HepG2 (cell line): Measurements from ENCODE around the gene BTRC. TPM values are rescaled to one million over a fixed set of nuclear protein-coding genes. Genes with fewer than 3 reads are reported as not detected.

ENCODE experiments used
- ATAC-seq: fragments of 200-7000 bp; cut with Tn5 transposase; 3 replicates; pipeline ENCODE4 v1.9.1; 2020; ENCODE audit warnings: mild to moderate bottlenecking, moderate library complexity
- BruUV-seq: library from RNA; stranded (reverse); fragments of 400-500 nt; replicated peaks from 2 replicates; lab custom pipeline; 2021; lab: Mats Ljungman, UMichigan
- CTCF ChIA-PET: fragments of 300-600 bp; formaldehyde crosslinking; extraction: SDS; loops from one replicate; lab custom pipeline; 2021; ENCODE audit warnings: low total read pairs, inconsistent platforms, low intra/inter-chr PET ratio; lab: Yijun Ruan, JAX
- POLR2A ChIA-PET: fragments of 350-600 bp; sonication (Branson Sonifier 250); formaldehyde crosslinking; loops from one replicate; lab custom pipeline; 2020; ENCODE audit warnings: antibody characterized with exemption, inconsistent platforms; lab: Yijun Ruan, JAX
- DNase-seq: peaks from one replicate; pipeline ENCODE4 v3.0.0-alpha.2; 2015; ENCODE audit warnings: low spot score
- FAIRE-seq: peaks from 3 replicates; lab custom pipeline; 2011; peaks lifted over from hg19 to GRCh38; lab: Jason Lieb, UNC
- H2AFZ ChIP-seq: one replicate; pipeline ENCODE4 v1.6.1; 2011; ENCODE audit warnings: low read length, inconsistent platforms
- H3K27ac ChIP-seq: fragments of 300-600 bp; 3 replicates; pipeline ENCODE4 v1.8.0; 2011; ENCODE audit warnings: mixed run types, mild to moderate bottlenecking, mixed read lengths, low read length, inconsistent platforms; ENCODE audit not compliant: insufficient read depth; ENCODE audit errors: extremely low read length
- H3K27me3 ChIP-seq, 2 experiments: fragments of 200-600 bp in 1 of 2; 2 replicates in 1 of 2; 3 replicates in 1 of 2; pipeline versions ENCODE4 v1.6.0 to v1.8.0; 2011; ENCODE audit warnings: low read length in 2 of 2, mild to moderate bottlenecking in 2 of 2, moderate library complexity in 2 of 2, inconsistent platforms in 1 of 2; ENCODE audit not compliant: insufficient read depth in 2 of 2, control insufficient read depth in 1 of 2
- H3K36me3 ChIP-seq, 2 experiments: fragments of 200-600 bp in 1 of 2; replicated peaks in 1 of 2; 2 replicates in 1 of 2; 3 replicates in 1 of 2; pipeline versions ENCODE4 v1.5.1 to v1.8.0; 2011; ENCODE audit warnings: low read length in 2 of 2, inconsistent platforms in 1 of 2; ENCODE audit not compliant: insufficient read depth in 2 of 2, control insufficient read depth in 1 of 2
- H3K4me1 ChIP-seq: 2 replicates; pipeline ENCODE4 v1.5.1; 2012; ENCODE audit warnings: low read length, inconsistent platforms; ENCODE audit not compliant: insufficient read depth
- H3K4me2 ChIP-seq: 2 replicates; pipeline ENCODE4 v1.6.0; 2011; ENCODE audit warnings: low read depth, low read length, inconsistent platforms
- H3K4me3 ChIP-seq, 3 experiments: fragments of 200-600 bp in 1 of 3; sonication (generic), shearing (Covaris generic) in 1 of 3; replicated peaks in 1 of 3; 2 replicates each; pipeline ENCODE4 v1.5.1; 2011 to 2016; ENCODE audit warnings: low read length in 3 of 3, inconsistent platforms in 2 of 3, low read depth in 2 of 3, mild to moderate bottlenecking in 2 of 3, control low read depth in 1 of 3, mixed read lengths in 1 of 3; ENCODE audit not compliant: insufficient read depth in 1 of 3
- H3K79me2 ChIP-seq: one replicate; pipeline ENCODE4 v1.6.1; 2011; ENCODE audit warnings: low read length, inconsistent platforms; ENCODE audit not compliant: insufficient read depth
- H3K9ac ChIP-seq: 2 replicates; pipeline ENCODE4 v1.6.0; 2011; ENCODE audit warnings: mild to moderate bottlenecking, low read depth, low read length, inconsistent platforms; ENCODE audit not compliant: insufficient read depth
- H3K9me3 ChIP-seq: 2 replicates; pipeline ENCODE4 v1.5.1; 2012; ENCODE audit warnings: mild to moderate bottlenecking, low read length
- H4K20me1 ChIP-seq: 2 replicates; pipeline ENCODE4 v1.6.0; 2011; ENCODE audit warnings: inconsistent platforms, mild to moderate bottlenecking, low read length, moderate library complexity; ENCODE audit not compliant: insufficient read depth
- ARID4A ChIP-seq: sonication (generic); formaldehyde crosslinking; IDR thresholded peaks from 2 replicates; pipeline ENCODE4 v1.5.0; 2020; ENCODE audit warnings: mild to moderate bottlenecking, missing genetic modification reagents, borderline replicate concordance
- CCDC6 ChIP-seq: sonication (generic); formaldehyde crosslinking; IDR thresholded peaks from 2 replicates; pipeline ENCODE4 v1.8.1; 2022; ENCODE audit warnings: mild to moderate bottlenecking, missing genetic modification reagents, moderate library complexity
- ETV5 ChIP-seq: IDR thresholded peaks from 2 replicates; pipeline ENCODE4 v1.6.1; 2018; ENCODE audit warnings: missing biosample characterization, missing genetic modification reagents, inconsistent platforms, borderline replicate concordance
- SETDB1 ChIP-seq: sonication (generic); formaldehyde crosslinking; IDR thresholded peaks from 2 replicates; pipeline ENCODE4 v1.5.1; 2020; ENCODE audit warnings: missing genetic modification reagents, mild to moderate bottlenecking, borderline replicate concordance
- ZNF609 ChIP-seq: sonication (generic); formaldehyde crosslinking; IDR thresholded peaks from 2 replicates; pipeline ENCODE4 v1.4.0; 2020; ENCODE audit warnings: mild to moderate bottlenecking, missing genetic modification reagents, borderline replicate concordance
- ZNF629 ChIP-seq: sonication (generic); formaldehyde crosslinking; conservative IDR thresholded peaks from 2 replicates; pipeline ENCODE4 v1.5.0; 2020; ENCODE audit warnings: missing genetic modification reagents
- ZXDC ChIP-seq: sonication (generic); formaldehyde crosslinking; IDR thresholded peaks from 2 replicates; pipeline ENCODE4 v1.5.0; 2020; ENCODE audit warnings: mild to moderate bottlenecking, missing genetic modification reagents
- WGBS: methylation state at CpG from one replicate; pipeline ENCODE4 v1.1.6; 2017; ENCODE audit warnings: low lambda C conversion rate; 5-methylcytosine and 5-hydroxymethylcytosine counted together
- in situ Hi-C: cut with HindIII; loops from 2 replicates; pipeline ENCODE4 v1.10.0; 2017; ENCODE audit warnings: low pct_unique_long_range_greater_than_20kb; ENCODE audit not compliant: extremely low pct_ligation_motif_present
- intact Hi-C: fragments of 100-400 bp; cut with micrococcal nuclease; formaldehyde crosslinking; loops from one replicate; pipeline ENCODE4 v1.10.0; 2022; ENCODE audit not compliant: unreplicated experiment
- polyA plus RNA-seq, 8 experiments: library from polyadenylated mRNA; depleted of rRNA in 3 of 8; stranded (reverse) in 7 of 8; unstranded in 1 of 8; fragments of >200 nt; fragmentation: Illumina TruSeq in 4 of 8; extraction: Trizol in 4 of 8; gene quantifications; 2 replicates each; pipeline versions ENCODE4 v1.2.1 to v1.2.3, GENCODE V29; 2011 to 2016; ENCODE audit warnings: low read depth in 4 of 8, missing spikeins in 1 of 8, mixed read lengths in 1 of 8; ENCODE audit not compliant: insufficient read depth in 1 of 8
- total RNA-seq, 5 experiments: library from RNA; depleted of rRNA; stranded (reverse); fragments of >200 nt; fragmentation: Illumina TruSeq; extraction: Trizol; gene quantifications; 2 replicates each; pipeline ENCODE4 v1.2.3, GENCODE V29; 2016; ENCODE audit warnings: low read depth in 1 of 5

BTRC gene
- total and polyA plus RNA-seq, 2 of the 13 experiments (the other 11 are each of a cell fraction or from before 2014, with no cell fraction given): 12.0 to 14.4 TPM

GRCh38 chr10:101570428-101571270 lies 216.7 kb downstream of the BTRC start (continued):
- TF ChIP-seq ARID4A (CRISPR knock-in tag) (0 out of 2 replicates have a peak, but pooled peaks have one; percentile 27), CCDC6 (no peak)

- Histone ChIP-seq H3K27ac (no peak overlapping the region), H3K79me2 (no peaks in the 10 kb centered on the region), H3K9me3 (no peaks in the 10 kb centered on the region), H2AFZ (no peak overlapping the region), H3K4me1 (peaks cover 37% of the 10 kb centered on the region), H4K20me1 (no peaks in the 10 kb centered on the region), H3K9ac (peak overlapping the region; percentile 60; the same call in 1 of the 2 replicates), H3K4me3 (peak overlapping the region in 1 of 3 experiments; percentile 85; a peak in 1 of 6 replicates), H3K4me2 (peak overlapping the region; percentile 100), H3K36me3 (no peaks in the 10 kb centered on the region), H3K27me3 (peaks cover 0 to 36% of the 10 kb centered on the region in 2 experiments; a peak in 4 of 5 replicates)
- DNase-seq (no peak), FAIRE-seq (no peak), ATAC-seq (no peak)
- ChIA-PET POLR2A (interaction anchor here (0.7 to 2.3 kb wide), 2 partner anchors 10 to 16 kb away, joined by 3 to 10 read pairs; partner anchors contain the start of genes DPCD and POLL), CTCF (no interaction called here)
- intact Hi-C loops (loop anchor here (5.0 kb wide), 1 partner anchor 279 kb away; no protein-coding TSS in a partner anchor), in situ Hi-C loops (loop anchor here (5.0 kb wide), 1 partner anchor 279 kb away; no protein-coding TSS in a partner anchor)
- WGBS: 51% methylated on average over 7 of the region's 8 CpGs
- BruUV-seq: no TSS peak
- no peak for TF ChIP-seq ZXDC (CRISPR knock-in tag)
- no peak for TF ChIP-seq ETV5 (CRISPR knock-in tag)
- peak; percentile 76 for TF ChIP-seq ZNF629 (CRISPR knock-in tag)
- no peak for TF ChIP-seq ZNF609
- no peak for TF ChIP-seq SETDB1 (CRISPR knock-in tag)
Measured at GRCh38 chr10:101571271-101571925, 217.4 kb downstream of the BTRC start.
